Sigmoid colon (tissue), 4 donors: ENCODE results near the gene GOLGA2.

Experiments used
- POLR2A ChIP-seq, 2 donors: fragments of 450-650 bp; IDR thresholded peaks; one replicate each; pipeline ENCODE4 v1.6.1; 2016; ENCODE audit warnings: antibody characterized with exemption in 2 of 2, mild to moderate bottlenecking in 2 of 2, moderate library complexity in 2 of 2
- POLR2AphosphoS5 ChIP-seq, 4 donors: sonication (generic); formaldehyde crosslinking; IDR thresholded peaks; one replicate each; pipeline ENCODE4 v1.6.1; 2017; ENCODE audit warnings: antibody characterized with exemption in 4 of 4
- TF ChIP-seq, protein P1 (sequence below), 4 experiments: fragments of 450-650 bp in 3 of 4; fragments of 200-600 bp in 1 of 4; IDR thresholded peaks; one replicate each; pipeline ENCODE4 v1.5.1; 2016 to 2019; ENCODE audit warnings: antibody characterized with exemption in 4 of 4, mild to moderate bottlenecking in 3 of 4, moderate library complexity in 2 of 4

DNA sequence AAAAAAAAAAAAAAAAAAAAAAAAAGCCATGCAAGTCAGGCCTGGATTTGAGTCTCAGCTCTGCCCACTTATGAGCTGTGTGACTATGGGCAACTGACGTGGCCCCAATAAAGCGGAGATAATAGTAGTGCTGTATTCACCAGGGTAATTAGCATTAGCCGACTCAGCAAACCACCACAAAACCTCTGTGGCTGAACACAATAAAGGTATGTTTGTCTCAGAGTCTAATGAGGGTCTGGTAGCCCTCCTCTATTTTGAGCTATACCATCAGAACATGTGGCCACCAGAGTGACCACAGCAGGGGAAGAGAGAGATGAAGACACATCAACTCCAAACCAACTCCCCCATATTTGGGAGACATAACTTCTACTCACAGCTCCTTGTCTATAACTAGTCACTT, 16.2 kb upstream of the GOLGA2 start:
- TF ChIP-seq, protein P1, sequence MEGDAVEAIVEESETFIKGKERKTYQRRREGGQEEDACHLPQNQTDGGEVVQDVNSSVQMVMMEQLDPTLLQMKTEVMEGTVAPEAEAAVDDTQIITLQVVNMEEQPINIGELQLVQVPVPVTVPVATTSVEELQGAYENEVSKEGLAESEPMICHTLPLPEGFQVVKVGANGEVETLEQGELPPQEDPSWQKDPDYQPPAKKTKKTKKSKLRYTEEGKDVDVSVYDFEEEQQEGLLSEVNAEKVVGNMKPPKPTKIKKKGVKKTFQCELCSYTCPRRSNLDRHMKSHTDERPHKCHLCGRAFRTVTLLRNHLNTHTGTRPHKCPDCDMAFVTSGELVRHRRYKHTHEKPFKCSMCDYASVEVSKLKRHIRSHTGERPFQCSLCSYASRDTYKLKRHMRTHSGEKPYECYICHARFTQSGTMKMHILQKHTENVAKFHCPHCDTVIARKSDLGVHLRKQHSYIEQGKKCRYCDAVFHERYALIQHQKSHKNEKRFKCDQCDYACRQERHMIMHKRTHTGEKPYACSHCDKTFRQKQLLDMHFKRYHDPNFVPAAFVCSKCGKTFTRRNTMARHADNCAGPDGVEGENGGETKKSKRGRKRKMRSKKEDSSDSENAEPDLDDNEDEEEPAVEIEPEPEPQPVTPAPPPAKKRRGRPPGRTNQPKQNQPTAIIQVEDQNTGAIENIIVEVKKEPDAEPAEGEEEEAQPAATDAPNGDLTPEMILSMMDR (IDR thresholded peaks at IDR 0.05): no peak
- no peak for TF ChIP-seq POLR2A (IDR thresholded peaks at IDR 0.05)
- TF ChIP-seq POLR2AphosphoS5 (IDR thresholded peaks at IDR 0.05): no peak
